ENCODE results near the gene MAST2. TPM values are rescaled to one million over a fixed set of nuclear protein-coding genes. Genes with fewer than 3 reads are reported as not detected.
A peak's percentile ranks its signal among the peaks of the same experiment; 100 is the strongest.

Gene MAST2
- total RNA-seq, 1 donor, result 24.2 TPM

- TF ChIP-seq CTCF (IDR thresholded peaks at IDR 0.05; ENCODE audit: extremely low read depth, low read depth, low read length), result no peak
- no peak overlapping the region for H2AFZ ChIP-seq (ENCODE audit: low read length)
- H3K4me1 ChIP-seq (ENCODE audit: insufficient read depth, low read length), result peaks cover 12% of the 10 kb centered on the region
- H3K79me2 ChIP-seq (ENCODE audit: insufficient read depth, low read length), result no peaks in the 10 kb centered on the region
- DNase-seq (ENCODE audit: insufficient read length, low spot score, missing footprints), result no peak
- no peaks in the 10 kb centered on the region for H3K27me3 ChIP-seq (ENCODE audit: insufficient read depth, low read length)
- peak overlapping the region; percentile 45 for H3K4me2 ChIP-seq (ENCODE audit: insufficient read depth, low read length)
- H3K27ac ChIP-seq (ENCODE audit: low read depth, low read length), result no peak overlapping the region
- no peak overlapping the region for H3K4me3 ChIP-seq (ENCODE audit: insufficient read depth, low read length)
- H3K36me3 ChIP-seq (ENCODE audit: insufficient read depth, low read length), result no peaks in the 10 kb centered on the region
- H4K20me1 ChIP-seq (ENCODE audit: insufficient read depth, low read length), result no peaks in the 10 kb centered on the region
- H3K9me3 ChIP-seq (ENCODE audit: low read depth, low read length), result no peaks in the 10 kb centered on the region
These were observed 36.4 kb upstream of the MAST2 start for GRCh38 chr1:45767035-45767434.

DNA sequence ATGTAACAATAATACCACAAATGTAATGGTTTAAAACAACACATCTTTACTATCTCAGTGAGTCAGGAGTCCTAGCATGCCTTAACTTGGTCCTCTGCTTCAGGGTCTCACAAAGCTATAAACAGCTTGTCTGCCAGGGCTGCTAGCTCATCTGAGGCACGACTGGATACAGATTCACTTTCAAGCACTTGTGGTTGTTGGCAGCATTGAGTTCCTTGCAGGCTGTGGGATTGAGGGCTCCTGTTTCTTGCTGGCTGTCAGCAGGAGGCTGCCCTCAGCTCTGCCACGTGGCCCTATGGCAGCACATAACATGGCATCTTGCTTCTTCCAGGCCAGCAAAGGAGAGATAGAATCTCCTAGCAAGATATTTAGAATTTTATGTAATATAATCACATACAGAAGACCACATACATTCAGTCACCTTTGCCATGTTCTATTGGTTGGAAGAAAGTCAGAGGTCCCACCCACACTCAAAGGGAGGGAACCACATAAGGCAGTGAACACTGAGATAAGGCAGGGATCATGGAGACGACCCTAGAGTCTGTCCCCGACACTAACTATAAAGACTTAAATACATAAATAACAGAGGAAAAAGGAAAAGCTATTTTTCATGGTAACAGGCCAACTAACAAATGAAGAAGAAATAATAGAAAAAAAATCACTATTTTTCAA, 34.0 kb upstream of the MAST2 start:
- Histone ChIP-seq H3K4me1 (ENCODE audit: insufficient read depth, low read length) (peaks cover 12% of the 10 kb centered on the region), H3K4me2 (ENCODE audit: insufficient read depth, low read length) (peak overlapping the region; percentile 37), H3K9me3 (ENCODE audit: low read depth, low read length) (no peaks in the 10 kb centered on the region), H2AFZ (ENCODE audit: low read length) (peak overlapping the region; percentile 69), H3K27ac (ENCODE audit: low read depth, low read length) (no peak overlapping the region), H3K36me3 (ENCODE audit: insufficient read depth, low read length) (no peaks in the 10 kb centered on the region), H3K4me3 (ENCODE audit: insufficient read depth, low read length) (no peak overlapping the region), H4K20me1 (ENCODE audit: insufficient read depth, low read length) (no peaks in the 10 kb centered on the region), H3K79me2 (ENCODE audit: insufficient read depth, low read length) (no peaks in the 10 kb centered on the region), H3K27me3 (ENCODE audit: insufficient read depth, low read length) (no peaks in the 10 kb centered on the region)
- TF ChIP-seq CTCF (IDR thresholded peaks at IDR 0.05; ENCODE audit: extremely low read depth, low read depth, low read length), result no peak
- peak; percentile 89 for DNase-seq (ENCODE audit: insufficient read length, low spot score, missing footprints)

GRCh38 chr1:45772971-45773370, 30.4 kb upstream of the MAST2 start:
- Histone ChIP-seq H4K20me1 (ENCODE audit: insufficient read depth, low read length) (no peaks in the 10 kb centered on the region), H3K27me3 (ENCODE audit: insufficient read depth, low read length) (no peaks in the 10 kb centered on the region), H3K36me3 (ENCODE audit: insufficient read depth, low read length) (no peaks in the 10 kb centered on the region), H3K9me3 (ENCODE audit: low read depth, low read length) (no peaks in the 10 kb centered on the region), H3K27ac (ENCODE audit: low read depth, low read length) (no peak overlapping the region), H2AFZ (ENCODE audit: low read length) (no peak overlapping the region), H3K4me1 (ENCODE audit: insufficient read depth, low read length) (peaks cover 7% of the 10 kb centered on the region), H3K4me3 (ENCODE audit: insufficient read depth, low read length) (no peak overlapping the region), H3K4me2 (ENCODE audit: insufficient read depth, low read length) (no peak overlapping the region), H3K79me2 (ENCODE audit: insufficient read depth, low read length) (no peaks in the 10 kb centered on the region)
- no peak for DNase-seq (ENCODE audit: insufficient read length, low spot score, missing footprints)
- no peak for TF ChIP-seq CTCF (IDR thresholded peaks at IDR 0.05; ENCODE audit: extremely low read depth, low read depth, low read length)

DNA sequence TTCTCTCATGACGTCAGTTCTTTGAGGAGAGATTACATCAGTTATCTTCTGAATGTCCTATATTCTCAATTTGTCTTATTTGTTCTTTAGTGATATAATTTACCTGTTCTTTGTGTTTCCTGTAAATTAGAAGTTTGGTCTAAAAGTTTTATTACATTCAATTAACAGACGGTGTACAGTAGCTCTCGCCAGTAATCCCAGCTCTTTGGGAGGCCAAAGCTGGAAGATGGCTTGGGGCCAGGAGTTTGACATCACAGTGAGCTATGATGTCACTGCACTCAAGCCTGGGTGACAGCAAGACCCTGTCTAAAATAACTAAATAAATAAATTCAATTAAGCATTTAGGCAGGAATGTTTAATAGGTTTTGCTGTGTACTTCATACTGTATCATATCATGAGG, 27.6 kb upstream of the MAST2 start:
- Histone ChIP-seq H3K9me3 (ENCODE audit: low read depth, low read length) (no peaks in the 10 kb centered on the region), H3K79me2 (ENCODE audit: insufficient read depth, low read length) (no peaks in the 10 kb centered on the region), H4K20me1 (ENCODE audit: insufficient read depth, low read length) (no peaks in the 10 kb centered on the region), H3K36me3 (ENCODE audit: insufficient read depth, low read length) (no peaks in the 10 kb centered on the region), H2AFZ (ENCODE audit: low read length) (no peak overlapping the region), H3K27me3 (ENCODE audit: insufficient read depth, low read length) (peaks cover under 1% of the 10 kb centered on the region), H3K4me2 (ENCODE audit: insufficient read depth, low read length) (no peak overlapping the region), H3K4me1 (ENCODE audit: insufficient read depth, low read length) (no peaks in the 10 kb centered on the region), H3K27ac (ENCODE audit: low read depth, low read length) (no peak overlapping the region), H3K4me3 (ENCODE audit: insufficient read depth, low read length) (no peak overlapping the region)
- TF ChIP-seq CTCF (IDR thresholded peaks at IDR 0.05; ENCODE audit: extremely low read depth, low read depth, low read length), result no peak
- no peak for DNase-seq (ENCODE audit: insufficient read length, low spot score, missing footprints)
